ENCODE data around the gene ADPRM.

DNA sequence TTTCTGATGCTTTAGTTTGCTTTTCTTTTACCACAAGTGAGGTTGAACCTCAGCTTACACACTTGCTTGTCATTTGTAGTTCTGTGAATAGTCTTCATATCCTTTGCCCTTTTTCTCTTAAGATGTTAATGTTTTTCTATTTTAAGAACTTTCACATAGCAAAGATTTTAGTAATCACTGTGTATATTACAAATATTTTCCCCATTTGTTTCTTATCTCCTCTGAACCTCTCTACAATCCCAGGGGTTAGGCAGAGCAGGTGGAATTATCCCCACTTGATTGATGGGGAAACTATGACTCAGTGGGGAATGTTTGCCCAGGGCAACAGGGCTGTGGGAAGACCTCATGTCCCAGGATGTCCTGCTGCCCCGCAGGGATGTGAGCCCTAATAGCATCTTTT lies 28.6 kb upstream of the ADPRM start:
- TF ChIP-seq, protein P1, sequence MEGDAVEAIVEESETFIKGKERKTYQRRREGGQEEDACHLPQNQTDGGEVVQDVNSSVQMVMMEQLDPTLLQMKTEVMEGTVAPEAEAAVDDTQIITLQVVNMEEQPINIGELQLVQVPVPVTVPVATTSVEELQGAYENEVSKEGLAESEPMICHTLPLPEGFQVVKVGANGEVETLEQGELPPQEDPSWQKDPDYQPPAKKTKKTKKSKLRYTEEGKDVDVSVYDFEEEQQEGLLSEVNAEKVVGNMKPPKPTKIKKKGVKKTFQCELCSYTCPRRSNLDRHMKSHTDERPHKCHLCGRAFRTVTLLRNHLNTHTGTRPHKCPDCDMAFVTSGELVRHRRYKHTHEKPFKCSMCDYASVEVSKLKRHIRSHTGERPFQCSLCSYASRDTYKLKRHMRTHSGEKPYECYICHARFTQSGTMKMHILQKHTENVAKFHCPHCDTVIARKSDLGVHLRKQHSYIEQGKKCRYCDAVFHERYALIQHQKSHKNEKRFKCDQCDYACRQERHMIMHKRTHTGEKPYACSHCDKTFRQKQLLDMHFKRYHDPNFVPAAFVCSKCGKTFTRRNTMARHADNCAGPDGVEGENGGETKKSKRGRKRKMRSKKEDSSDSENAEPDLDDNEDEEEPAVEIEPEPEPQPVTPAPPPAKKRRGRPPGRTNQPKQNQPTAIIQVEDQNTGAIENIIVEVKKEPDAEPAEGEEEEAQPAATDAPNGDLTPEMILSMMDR (IDR thresholded peaks at IDR 0.05 in 4 of 5, conservative IDR thresholded peaks at IDR 0.05 in 1 of 5), result no peak
- TF ChIP-seq POLR2A (IDR thresholded peaks at IDR 0.05), result no peak

Data from gastrocnemius medialis (tissue), 4 donors.